Measurements from ENCODE around the gene RASGRP3.

Gene RASGRP3

DNA sequence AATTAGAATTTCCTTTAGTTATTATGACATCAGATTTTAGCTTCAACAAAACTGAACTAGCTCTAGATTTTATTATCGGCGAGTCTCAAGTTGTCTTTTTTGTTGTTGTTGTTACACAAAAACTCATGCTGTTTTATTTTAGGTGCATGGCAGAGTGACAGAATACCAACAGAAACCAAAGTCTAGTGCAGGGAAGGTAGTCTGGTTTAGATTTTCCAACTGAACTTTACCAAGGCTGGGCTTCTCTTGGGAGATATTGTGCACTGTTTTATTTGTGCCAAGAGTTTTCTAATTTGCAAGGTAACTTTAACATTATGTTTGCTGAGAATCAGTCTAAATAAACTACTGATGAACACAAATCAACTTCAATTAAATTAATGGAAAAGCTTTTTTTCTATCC, 43.6 kb upstream of the RASGRP3 start:
- Histone ChIP-seq H3K4me1 (ENCODE audit: low read depth, poor library complexity, severe bottlenecking) (peaks cover 7% of the 10 kb centered on the region), H3K27ac (no peak overlapping the region), H2AFZ (ENCODE audit: low read depth) (no peak overlapping the region), H3K27me3 (ENCODE audit: insufficient read depth, low read depth) (no peaks in the 10 kb centered on the region), H3K36me3 (ENCODE audit: insufficient read depth) (no peaks in the 10 kb centered on the region), H3K9ac (no peak overlapping the region), H3K4me3 (IDR thresholded peaks at IDR 0.05; ENCODE audit: insufficient read depth, low read depth, low read length) (no peak overlapping the region), H3K79me2 (ENCODE audit: insufficient read depth, low read depth) (no peaks in the 10 kb centered on the region), H3K4me2 (no peak overlapping the region), H4K20me1 (ENCODE audit: insufficient read depth) (no peaks in the 10 kb centered on the region)
- no peak for TF ChIP-seq CTCF (conservative IDR thresholded peaks at IDR 0.05; ENCODE audit: low read depth, low read length)

- Histone ChIP-seq H3K36me3 (ENCODE audit: insufficient read depth) (no peaks in the 10 kb centered on the region), H3K4me3 (IDR thresholded peaks at IDR 0.05; ENCODE audit: insufficient read depth, low read depth, low read length) (no peak overlapping the region), H3K4me1 (ENCODE audit: low read depth, poor library complexity, severe bottlenecking) (peaks cover 7% of the 10 kb centered on the region), H3K27me3 (ENCODE audit: insufficient read depth, low read depth) (no peaks in the 10 kb centered on the region), H4K20me1 (ENCODE audit: insufficient read depth) (no peaks in the 10 kb centered on the region), H3K4me2 (no peak overlapping the region), H3K79me2 (ENCODE audit: insufficient read depth, low read depth) (no peaks in the 10 kb centered on the region), H3K27ac (no peak overlapping the region), H3K9ac (no peak overlapping the region), H2AFZ (ENCODE audit: low read depth) (no peak overlapping the region)
- TF ChIP-seq CTCF (conservative IDR thresholded peaks at IDR 0.05; ENCODE audit: low read depth, low read length), result no peak
Measured at GRCh38 chr2:33433279-33434235, 42.9 kb upstream of the RASGRP3 start.

- no peak overlapping the region for H3K9ac ChIP-seq
- H3K4me1 ChIP-seq (ENCODE audit: low read depth, poor library complexity, severe bottlenecking), result peaks cover 7% of the 10 kb centered on the region
- no peak overlapping the region for H2AFZ ChIP-seq (ENCODE audit: low read depth)
- H3K36me3 ChIP-seq (ENCODE audit: insufficient read depth), result no peaks in the 10 kb centered on the region
- no peaks in the 10 kb centered on the region for H3K79me2 ChIP-seq (ENCODE audit: insufficient read depth, low read depth)
- no peaks in the 10 kb centered on the region for H3K27me3 ChIP-seq (ENCODE audit: insufficient read depth, low read depth)
- no peak for TF ChIP-seq CTCF (conservative IDR thresholded peaks at IDR 0.05; ENCODE audit: low read depth, low read length)
- H3K4me3 ChIP-seq (IDR thresholded peaks at IDR 0.05; ENCODE audit: insufficient read depth, low read depth, low read length), result no peak overlapping the region
- H3K27ac ChIP-seq, result no peak overlapping the region
- no peaks in the 10 kb centered on the region for H4K20me1 ChIP-seq (ENCODE audit: insufficient read depth)
- H3K4me2 ChIP-seq, result no peak overlapping the region
Measured at GRCh38 chr2:33435518-33435917, 40.9 kb upstream of the RASGRP3 start.

GRCh38 chr2:33436083-33436482, 40.4 kb upstream of the RASGRP3 start:
- H3K27ac ChIP-seq, result no peak overlapping the region
- H3K27me3 ChIP-seq (ENCODE audit: insufficient read depth, low read depth), result no peaks in the 10 kb centered on the region
- H3K4me3 ChIP-seq (IDR thresholded peaks at IDR 0.05; ENCODE audit: insufficient read depth, low read depth, low read length), result no peak overlapping the region
- no peaks in the 10 kb centered on the region for H3K79me2 ChIP-seq (ENCODE audit: insufficient read depth, low read depth)
- no peak overlapping the region for H2AFZ ChIP-seq (ENCODE audit: low read depth)
- H4K20me1 ChIP-seq (ENCODE audit: insufficient read depth), result no peaks in the 10 kb centered on the region
- H3K4me1 ChIP-seq (ENCODE audit: low read depth, poor library complexity, severe bottlenecking), result peaks cover 7% of the 10 kb centered on the region
- H3K9ac ChIP-seq, result no peak overlapping the region
- no peak overlapping the region for H3K4me2 ChIP-seq
- H3K36me3 ChIP-seq (ENCODE audit: insufficient read depth), result no peaks in the 10 kb centered on the region
- TF ChIP-seq CTCF (conservative IDR thresholded peaks at IDR 0.05; ENCODE audit: low read depth, low read length), result no peak

Data from KMS-11 (cell line).